HG03196 (cell line): ENCODE results near the gene IFITM10.

Experiments used
- ATAC-seq: cut with Tn5 transposase; IDR thresholded peaks from one replicate; pipeline ENCODE4 v1.9.1; 2021; ENCODE audit not compliant: unreplicated experiment

Gene IFITM10

GRCh38 chr11:1742371-1742770 lies 8.0 kb downstream of the IFITM10 start:
- no peak for ATAC-seq

- no peak for ATAC-seq
Measured at GRCh38 chr11:1741741-1742140, 8.7 kb downstream of the IFITM10 start.

DNA sequence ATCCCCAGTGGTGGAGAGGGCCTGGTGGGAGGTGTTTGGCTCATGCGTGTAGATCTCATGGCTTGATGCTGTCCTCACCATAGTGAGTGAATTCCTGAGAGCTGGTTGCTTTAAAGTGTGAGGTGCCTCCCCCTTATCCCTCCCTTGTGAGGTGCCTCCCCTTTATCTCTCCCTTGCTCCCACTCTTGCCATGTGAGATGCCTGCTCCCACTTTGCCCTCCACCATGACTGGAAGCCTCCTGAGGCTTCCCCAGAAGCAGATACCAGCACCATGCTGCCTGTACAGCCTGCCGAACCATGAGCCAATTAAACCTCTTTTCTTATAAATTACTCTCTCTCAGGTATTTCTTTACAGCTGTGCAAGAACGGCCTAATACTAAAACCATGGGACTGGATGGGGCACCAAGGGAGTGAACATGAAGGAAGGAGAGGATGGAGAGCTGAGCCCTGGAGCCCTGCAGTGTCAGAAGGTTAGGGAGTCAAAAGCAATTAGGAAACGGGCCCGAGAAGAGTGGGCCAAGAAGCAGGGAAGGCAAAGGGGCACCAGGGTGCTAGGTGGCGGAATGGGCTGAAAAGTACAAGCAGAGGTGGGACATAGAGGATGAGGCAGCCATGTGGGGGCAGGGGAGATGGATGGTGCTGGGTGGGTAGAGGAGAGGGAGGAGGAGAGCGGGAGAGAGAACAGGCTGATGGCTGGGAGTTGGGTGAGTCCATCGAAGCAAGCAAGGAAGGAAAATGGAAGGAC lies 9.4 kb downstream of the IFITM10 start:
- ATAC-seq, result no peak

DNA sequence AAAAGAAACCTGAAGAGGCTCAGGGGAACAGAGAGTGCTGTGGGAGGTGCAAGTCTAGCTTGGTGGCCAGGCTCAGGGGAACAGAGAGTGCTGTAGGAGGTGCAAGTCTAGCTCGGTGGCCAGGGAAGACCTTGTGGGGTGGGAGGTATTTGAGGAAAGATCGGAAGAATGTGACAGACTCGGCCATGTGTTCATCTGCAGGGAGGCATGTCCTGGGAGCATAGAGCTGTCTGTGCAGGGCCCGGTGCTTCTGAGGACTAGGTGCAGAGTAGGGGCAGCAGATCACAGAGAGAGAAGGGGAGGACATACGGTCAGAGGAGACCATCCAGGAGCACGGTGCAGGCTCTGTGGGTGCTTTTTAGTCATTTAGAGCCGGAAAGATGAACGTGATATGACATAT lies 10.8 kb downstream of the IFITM10 start:
- no peak for ATAC-seq

DNA sequence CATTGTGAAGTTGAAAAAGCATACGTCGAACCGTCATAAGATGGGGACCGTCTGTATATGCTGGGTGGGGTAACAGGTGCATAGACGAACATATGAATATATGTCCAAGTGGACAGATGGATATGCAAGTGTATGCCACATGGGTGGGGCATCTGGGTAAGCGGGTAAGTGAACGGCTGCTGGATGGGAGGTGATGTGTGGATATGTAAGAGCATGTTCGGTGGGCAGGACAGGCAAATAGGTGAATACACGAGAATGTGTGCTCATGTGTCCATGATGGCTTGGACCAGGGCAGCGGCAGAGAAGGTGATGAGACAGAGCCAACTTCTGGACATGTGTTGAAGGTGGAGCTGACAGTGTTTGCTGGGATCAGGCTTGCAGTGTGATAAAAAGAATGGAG lies 12.0 kb downstream of the IFITM10 start:
- ATAC-seq, result no peak

- ATAC-seq, result no peak
Measured at GRCh38 chr11:1737080-1737757, 13.2 kb downstream of the IFITM10 start.

GRCh38 chr11:1736447-1736992 lies 13.9 kb downstream of the IFITM10 start:
- ATAC-seq, result no peak

DNA sequence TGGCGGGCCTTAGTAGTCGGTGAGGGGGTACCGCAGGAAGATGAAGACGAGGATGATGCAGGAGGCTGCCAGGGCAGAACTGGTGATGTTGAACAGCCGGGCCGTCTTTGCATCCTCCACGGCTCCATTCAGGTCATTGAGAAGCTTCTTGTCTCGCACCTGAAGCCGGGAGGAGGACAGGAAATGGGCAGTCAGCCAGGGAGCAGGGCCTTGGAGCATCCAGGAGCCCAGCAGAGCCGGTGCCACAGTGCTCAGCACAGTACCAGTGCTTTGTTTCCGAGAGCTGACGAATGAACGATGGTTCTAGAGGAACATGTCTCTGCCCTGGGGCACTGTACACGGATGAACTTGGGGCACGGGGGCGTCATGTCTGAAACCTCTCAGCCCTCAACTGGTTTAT lies 15.1 kb downstream of the IFITM10 start:
- no peak for ATAC-seq

- no peak for ATAC-seq
Measured at GRCh38 chr11:1734641-1735081, 15.7 kb downstream of the IFITM10 start.

GRCh38 chr11:1733716-1734640 lies 16.4 kb downstream of the IFITM10 start:
- no peak for ATAC-seq

- ATAC-seq, result no peak
Measured at GRCh38 chr11:1733009-1733715, 17.2 kb downstream of the IFITM10 start.

DNA sequence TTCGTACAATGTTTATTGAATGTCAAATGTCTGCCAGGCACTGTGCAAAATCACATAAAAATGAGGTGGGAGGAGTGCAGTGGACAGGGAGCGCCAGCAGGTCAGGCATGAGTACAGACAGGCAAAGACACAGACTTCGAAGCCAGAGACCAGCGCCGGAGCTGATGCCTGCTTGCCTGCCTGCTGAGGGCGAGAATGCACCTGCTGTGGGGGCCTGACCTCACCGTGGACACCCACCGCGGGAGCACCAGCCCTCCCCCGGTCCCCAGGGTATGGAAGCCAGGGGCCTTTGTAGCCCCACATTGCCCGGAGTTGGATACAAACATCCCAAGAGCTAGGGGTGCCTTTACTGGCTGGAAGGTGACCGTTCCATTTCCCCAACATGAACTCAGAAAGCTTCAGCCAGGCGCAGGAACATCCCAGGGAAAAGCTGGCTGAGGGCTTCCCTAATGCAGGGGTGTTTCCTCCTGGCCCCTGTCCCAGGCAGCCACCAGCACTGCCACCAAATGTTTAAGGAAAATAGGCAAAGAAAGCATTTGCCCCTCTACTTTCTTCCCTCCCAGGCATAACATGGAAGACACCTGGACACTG lies 17.9 kb downstream of the IFITM10 start:
- ATAC-seq, result no peak

GRCh38 chr11:1731451-1732059 lies 18.8 kb downstream of the IFITM10 start:
- no peak for ATAC-seq

DNA sequence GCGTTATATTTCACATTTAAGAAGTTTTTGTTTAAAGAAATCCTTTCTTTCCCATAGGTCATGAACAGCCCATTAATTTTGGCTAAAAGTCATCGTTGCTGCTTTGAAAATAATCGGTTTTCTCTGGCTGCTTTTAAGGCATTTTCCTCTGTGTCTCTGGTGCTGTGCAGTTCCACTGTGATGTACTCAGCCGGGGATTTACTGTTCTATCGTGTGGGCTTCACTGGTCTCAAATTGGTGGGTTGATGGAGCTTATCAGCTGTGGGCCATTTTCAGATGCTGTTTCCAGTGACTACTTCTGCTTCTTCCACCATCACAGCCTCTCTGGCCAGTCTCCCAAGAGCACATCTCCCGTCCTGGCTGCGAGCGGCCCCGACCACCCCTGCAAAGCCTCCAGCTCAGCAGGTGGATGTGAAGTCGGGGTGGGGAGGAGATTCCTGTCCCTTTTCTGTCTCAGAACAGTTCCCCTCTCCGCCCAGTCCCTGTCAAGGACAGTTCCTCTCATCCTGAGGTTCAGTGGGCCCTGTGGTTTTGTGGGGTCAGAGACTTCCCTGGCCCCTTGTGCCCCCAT lies 20.3 kb downstream of the IFITM10 start:
- no peak for ATAC-seq

DNA sequence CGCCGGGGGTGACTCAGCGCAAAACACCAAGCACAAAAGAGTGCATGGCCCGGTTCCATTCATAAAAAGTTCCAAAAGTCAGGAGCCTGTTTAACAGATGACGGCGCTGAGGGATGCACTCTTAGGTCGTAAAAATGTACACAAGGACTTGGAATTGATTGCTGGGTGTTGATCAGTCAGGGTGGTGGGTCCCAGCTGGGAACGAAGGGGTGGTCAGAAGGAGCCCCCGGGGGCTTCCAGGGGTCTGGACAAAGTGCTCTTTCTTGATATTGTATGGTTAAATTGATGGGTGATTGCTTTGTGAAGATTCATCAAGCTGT lies 20.7 kb downstream of the IFITM10 start:
- ATAC-seq, result no peak

DNA sequence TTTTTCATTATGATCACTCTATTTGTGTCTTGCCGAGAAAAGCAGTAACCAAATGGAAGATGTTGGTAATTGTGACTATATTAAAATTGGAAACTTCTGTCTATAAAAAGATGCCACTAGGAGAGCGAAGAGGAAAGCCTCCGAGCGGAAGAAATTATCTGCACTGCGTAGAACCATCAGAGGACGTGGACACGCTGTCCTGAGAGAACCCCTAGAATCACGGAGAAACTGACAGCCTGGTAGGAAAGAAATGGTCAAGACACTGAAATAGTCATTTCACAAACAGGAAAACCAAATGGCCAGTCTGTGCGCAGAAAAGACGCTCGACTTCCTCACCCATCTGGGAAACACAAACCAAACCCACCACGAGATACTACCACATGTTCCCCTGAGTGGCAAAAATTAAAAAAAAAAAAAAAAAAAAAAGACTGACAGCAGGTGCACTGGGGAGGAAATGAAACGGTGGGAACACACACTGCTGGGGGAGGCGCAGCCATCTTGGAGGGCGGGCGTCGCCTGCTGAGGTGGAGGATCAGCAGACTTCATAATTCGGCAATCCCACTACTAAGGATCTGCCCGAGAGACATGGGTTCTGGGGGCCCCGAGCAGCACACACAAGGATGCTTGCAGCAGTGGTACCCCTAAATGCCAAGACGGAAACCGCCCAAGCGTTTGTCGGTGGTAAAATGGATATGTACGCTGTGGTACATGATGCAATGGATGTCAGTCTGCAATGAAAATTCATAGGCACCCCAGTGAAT lies 21.3 kb downstream of the IFITM10 start:
- ATAC-seq, result no peak

- no peak for ATAC-seq
Measured at GRCh38 chr11:1728301-1728700, 22.1 kb downstream of the IFITM10 start.

GRCh38 chr11:1727861-1728260 lies 22.5 kb downstream of the IFITM10 start:
- ATAC-seq, result no peak
